Mucosa of stomach (tissue), 1 donor: ENCODE data around the gene NELFB.

Experiments used
- H3K27me3 ChIP-seq: one replicate; pipeline ENCODE4 v1.7.0; 2013; ENCODE audit warnings: mild to moderate bottlenecking, low read length; ENCODE audit not compliant: control insufficient read depth, insufficient read depth
- H3K36me3 ChIP-seq: one replicate; pipeline ENCODE4 v1.7.0; 2013; ENCODE audit warnings: low read length; ENCODE audit not compliant: control insufficient read depth, insufficient read depth
- H3K4me1 ChIP-seq: one replicate; pipeline ENCODE4 v1.7.0; 2013; ENCODE audit warnings: mild to moderate bottlenecking, low read length; ENCODE audit not compliant: control insufficient read depth, insufficient read depth
- H3K4me3 ChIP-seq: one replicate; pipeline ENCODE4 v1.7.0; 2013; ENCODE audit warnings: low read length
- H3K9ac ChIP-seq: one replicate; pipeline ENCODE4 v1.7.0; 2013; ENCODE audit warnings: mild to moderate bottlenecking, low read length, moderate library complexity
- H3K9me3 ChIP-seq: one replicate; pipeline ENCODE4 v1.7.0; 2013; ENCODE audit warnings: mild to moderate bottlenecking, low read length, moderate library complexity; ENCODE audit not compliant: control insufficient read depth
- donor health status: Pancreatic carcinoma.

Gene NELFB

DNA sequence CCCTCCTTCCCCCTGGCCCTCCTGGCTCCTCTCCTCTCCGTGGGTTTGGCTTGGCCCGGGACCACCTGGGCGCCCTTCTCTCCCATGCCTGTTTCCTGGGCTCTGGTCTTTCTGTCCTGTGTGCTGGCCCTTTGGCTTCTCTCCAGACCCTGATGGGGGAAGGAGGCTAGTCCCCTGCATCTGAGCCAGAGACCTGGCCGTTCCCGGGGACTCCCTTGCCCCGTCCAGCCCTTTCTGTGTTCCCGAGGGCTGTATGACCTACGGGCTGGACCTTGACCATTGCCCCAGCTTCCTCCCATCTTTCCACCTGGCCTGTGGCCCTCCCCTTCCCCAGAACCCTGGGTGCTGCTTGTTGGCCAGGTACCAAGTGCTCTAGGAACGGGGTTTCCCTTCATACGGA, 8.4 kb downstream of the NELFB start:
- H3K27me3 ChIP-seq, result no peaks in the 10 kb centered on the region
- peaks cover 8% of the 10 kb centered on the region for H3K4me1 ChIP-seq
- no peaks in the 10 kb centered on the region for H3K9me3 ChIP-seq
- no peak overlapping the region for H3K4me3 ChIP-seq
- no peak overlapping the region for H3K9ac ChIP-seq
- H3K36me3 ChIP-seq, result peaks cover 4% of the 10 kb centered on the region

DNA sequence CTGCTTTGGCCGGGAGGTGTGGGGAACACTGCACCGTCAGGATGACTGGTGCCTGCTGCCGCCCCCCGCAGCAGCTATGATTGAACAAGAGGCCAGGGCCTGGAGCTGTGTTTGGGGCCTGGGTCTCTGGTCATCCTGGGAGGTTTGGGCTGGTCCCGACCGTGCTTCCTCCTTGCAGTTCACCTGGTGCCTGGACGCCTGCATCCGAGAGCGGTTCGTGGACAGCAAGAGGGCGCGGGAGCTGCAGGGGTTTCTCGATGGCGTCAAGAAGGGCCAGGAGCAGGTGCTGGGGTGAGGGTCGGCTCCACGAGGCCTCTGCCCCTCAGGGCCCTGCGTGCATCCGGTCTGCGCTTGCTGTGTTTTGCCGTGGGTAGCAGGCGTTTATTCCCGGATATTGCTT, 8.9 kb downstream of the NELFB start:
- Histone ChIP-seq H3K9ac (no peak overlapping the region), H3K9me3 (no peaks in the 10 kb centered on the region), H3K4me1 (peaks cover 13% of the 10 kb centered on the region), H3K4me3 (no peak overlapping the region), H3K27me3 (no peaks in the 10 kb centered on the region), H3K36me3 (peaks cover 4% of the 10 kb centered on the region)

DNA sequence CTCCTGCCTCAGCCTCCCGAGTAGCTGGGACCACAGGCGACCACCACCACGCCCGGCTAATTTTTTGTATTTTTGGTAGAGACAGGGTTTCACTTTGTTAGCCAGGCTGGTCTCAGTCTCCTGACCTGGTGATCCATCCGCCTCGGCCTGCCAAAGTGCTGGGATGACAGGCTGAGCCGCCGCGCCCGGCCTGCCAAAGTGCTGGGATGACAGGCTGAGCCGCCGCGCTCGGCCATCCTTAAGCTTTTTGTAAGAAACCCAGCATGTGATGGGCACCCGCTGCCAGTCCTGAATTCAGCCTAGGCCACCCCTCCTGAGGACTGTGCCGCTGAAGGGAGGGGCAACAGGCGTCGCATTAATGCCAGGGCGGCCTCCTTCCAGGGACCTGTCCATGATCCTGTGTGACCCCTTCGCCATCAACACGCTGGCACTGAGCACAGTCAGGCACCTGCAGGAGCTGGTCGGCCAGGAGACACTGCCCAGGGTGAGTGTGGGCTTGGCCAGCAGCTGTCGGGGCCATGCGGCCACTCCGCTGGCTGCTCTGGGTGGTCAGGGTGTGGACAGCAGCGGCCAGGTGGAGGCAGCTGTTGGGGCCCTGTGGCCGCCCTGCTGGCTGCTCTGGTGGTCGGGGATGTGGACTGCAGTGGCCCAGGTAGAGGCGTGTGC, 10.5 kb downstream of the NELFB start:
- H3K36me3 ChIP-seq, result peaks cover 4% of the 10 kb centered on the region
- H3K9me3 ChIP-seq, result no peaks in the 10 kb centered on the region
- H3K4me3 ChIP-seq, result no peak overlapping the region
- no peak overlapping the region for H3K9ac ChIP-seq
- peaks cover 22% of the 10 kb centered on the region for H3K4me1 ChIP-seq
- H3K27me3 ChIP-seq, result no peaks in the 10 kb centered on the region

DNA sequence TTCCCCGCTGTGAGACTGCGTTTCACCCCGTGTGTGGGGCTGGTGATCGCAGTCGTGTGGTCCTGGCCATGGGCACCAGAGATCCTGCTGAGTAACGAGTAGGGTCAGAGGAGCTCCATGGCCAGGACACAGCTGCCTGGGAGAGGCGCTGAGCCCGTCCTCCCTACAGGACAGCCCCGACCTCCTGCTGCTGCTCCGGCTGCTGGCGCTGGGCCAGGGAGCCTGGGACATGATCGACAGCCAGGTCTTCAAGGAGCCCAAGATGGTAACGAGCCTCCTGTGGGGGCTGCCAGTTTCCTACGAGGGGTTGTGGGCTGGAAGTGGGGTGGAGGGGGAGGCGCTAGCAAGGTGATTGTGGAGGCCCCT, 11.0 kb downstream of the NELFB start:
- peaks cover 4% of the 10 kb centered on the region for H3K36me3 ChIP-seq
- no peaks in the 10 kb centered on the region for H3K27me3 ChIP-seq
- peaks cover 22% of the 10 kb centered on the region for H3K4me1 ChIP-seq
- H3K4me3 ChIP-seq, result no peak overlapping the region
- H3K9me3 ChIP-seq, result no peaks in the 10 kb centered on the region
- no peak overlapping the region for H3K9ac ChIP-seq

DNA sequence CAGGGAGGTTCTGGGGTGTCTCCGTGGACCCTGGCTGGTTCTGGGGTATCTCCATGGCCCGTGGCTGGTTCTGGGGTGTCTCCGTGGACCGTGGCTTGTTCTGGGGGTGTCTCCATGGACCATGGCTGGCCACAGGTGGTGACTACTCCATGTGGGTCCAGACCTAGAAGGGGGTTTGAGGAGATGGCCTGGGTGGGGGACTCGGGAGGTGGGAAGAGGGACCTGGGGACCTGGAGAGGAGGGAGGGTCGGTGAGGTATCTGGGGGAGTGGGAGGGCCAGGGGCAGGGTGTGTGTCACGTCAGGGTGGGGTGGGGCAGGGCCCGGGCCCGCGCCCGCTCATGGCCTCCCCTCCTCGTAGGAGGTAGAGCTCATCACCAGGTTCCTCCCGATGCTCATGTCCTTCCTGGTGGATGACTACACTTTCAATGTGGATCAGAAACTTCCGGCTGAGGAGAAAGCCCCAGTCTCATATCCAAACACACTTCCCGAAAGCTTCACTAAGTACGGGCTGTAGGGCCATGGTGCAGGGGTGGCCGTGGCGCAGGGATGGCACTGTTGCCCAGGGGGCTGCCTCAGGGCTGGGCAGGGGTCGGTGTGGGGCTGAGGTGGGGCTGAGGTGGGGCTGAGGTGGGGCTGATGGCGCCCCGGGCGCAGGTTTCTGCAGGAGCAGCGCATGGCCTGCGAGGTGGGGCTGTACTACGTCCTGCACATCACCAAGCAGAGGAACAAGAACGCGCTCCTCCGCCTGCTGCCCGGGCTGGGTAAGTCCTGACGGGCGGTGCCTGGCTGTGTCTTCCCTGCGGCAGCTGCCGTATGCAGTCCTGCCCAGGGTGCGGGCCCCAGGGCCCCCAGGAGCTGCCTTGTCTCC, 11.7 kb downstream of the NELFB start:
- H3K27me3 ChIP-seq, result no peaks in the 10 kb centered on the region
- no peak overlapping the region for H3K4me3 ChIP-seq
- H3K9me3 ChIP-seq, result no peaks in the 10 kb centered on the region
- peaks cover 22% of the 10 kb centered on the region for H3K4me1 ChIP-seq
- peaks cover 5% of the 10 kb centered on the region for H3K36me3 ChIP-seq
- H3K9ac ChIP-seq, result no peak overlapping the region

DNA sequence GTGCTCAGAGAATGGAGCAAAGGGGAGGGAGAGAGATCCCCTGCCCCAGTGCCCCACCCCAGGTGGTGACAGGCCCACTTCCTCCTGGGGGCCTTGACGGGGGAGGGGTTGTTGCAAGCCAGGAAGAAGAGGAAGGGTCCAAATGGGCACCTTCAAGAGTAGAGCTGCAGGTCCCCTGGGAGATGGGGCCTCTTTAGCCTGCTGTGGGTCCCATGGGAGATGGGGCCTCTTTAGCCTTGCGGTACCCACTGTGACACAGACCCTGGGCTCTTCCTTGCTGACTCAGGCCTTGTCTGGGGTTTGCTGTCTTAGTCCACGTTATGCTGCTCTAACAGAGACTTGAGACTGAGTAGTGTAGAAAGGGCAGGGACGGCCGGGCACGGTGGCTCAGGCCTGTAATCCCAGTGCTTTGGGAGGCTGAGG, 12.8 kb downstream of the NELFB start:
- no peak overlapping the region for H3K9ac ChIP-seq
- no peaks in the 10 kb centered on the region for H3K9me3 ChIP-seq
- peaks cover 22% of the 10 kb centered on the region for H3K4me1 ChIP-seq
- peaks cover 10% of the 10 kb centered on the region for H3K36me3 ChIP-seq
- H3K27me3 ChIP-seq, result no peaks in the 10 kb centered on the region
- no peak overlapping the region for H3K4me3 ChIP-seq

DNA sequence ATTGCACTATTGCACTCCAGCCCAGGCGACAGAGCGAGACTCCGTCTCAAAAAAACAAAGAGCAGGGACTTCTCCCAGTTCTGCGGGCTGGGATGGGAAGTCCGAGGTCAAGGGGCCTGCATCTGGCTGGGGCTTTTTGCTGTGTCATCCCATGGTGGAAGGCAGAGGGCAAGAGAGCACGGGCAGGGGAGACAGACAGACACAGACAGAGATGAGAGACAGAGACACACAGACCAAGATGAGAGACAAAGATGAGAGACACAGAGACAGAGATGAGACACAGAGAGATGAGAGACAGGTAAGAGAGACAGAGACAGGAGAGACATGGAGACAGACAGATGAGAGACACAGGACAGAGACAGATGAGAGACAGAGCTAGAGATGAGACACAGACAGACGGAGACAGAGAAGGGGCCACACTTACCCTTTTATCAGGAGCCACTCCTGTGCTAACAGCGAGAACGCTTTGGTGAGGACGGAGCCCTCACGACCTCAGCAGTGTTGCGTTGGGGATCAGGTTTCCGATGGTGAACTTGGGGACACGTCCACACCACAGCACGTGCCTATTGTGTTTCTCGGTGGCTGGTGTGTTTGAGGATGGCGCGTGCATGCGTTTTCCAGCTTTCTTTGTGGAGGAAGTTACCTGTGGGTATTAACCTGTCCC, 13.5 kb downstream of the NELFB start:
- H3K27me3 ChIP-seq, result no peaks in the 10 kb centered on the region
- peak overlapping the region; percentile 7 for H3K9ac ChIP-seq
- peaks cover 7% of the 10 kb centered on the region for H3K36me3 ChIP-seq

DNA sequence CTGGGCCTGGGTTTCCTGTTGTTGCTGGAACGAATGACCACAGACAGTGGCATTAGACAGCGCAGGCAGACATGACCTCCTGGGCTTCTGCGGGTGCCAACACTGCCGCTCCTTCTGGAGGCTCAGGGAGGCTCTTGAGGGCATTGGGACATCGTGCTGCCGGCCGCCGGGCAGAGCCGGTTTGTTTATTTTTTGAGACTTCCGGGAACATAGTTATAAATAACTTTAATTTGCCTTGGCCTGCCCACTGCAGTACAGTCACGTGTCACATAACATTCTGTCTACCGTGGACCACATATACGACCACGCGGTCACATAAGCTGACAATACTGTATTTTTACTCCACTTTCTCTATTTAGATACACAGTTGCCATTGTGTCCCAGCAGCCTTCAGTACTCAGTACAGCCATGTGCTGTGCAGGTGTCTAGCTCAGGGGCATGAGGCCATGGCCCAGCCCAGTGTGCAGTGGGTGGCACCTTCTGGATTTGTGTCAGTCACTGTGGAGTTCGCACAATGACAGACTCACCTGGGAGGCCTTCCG, 14.2 kb downstream of the NELFB start:
- Histone ChIP-seq H3K4me1 (peaks cover 29% of the 10 kb centered on the region), H3K4me3 (no peak overlapping the region), H3K36me3 (peaks cover 6% of the 10 kb centered on the region)

More for the DNA sequence above, 13.5 kb downstream of the NELFB start:
- Histone ChIP-seq H3K4me1 (peaks cover 23% of the 10 kb centered on the region), H3K9me3 (no peaks in the 10 kb centered on the region), H3K4me3 (no peak overlapping the region)

DNA sequence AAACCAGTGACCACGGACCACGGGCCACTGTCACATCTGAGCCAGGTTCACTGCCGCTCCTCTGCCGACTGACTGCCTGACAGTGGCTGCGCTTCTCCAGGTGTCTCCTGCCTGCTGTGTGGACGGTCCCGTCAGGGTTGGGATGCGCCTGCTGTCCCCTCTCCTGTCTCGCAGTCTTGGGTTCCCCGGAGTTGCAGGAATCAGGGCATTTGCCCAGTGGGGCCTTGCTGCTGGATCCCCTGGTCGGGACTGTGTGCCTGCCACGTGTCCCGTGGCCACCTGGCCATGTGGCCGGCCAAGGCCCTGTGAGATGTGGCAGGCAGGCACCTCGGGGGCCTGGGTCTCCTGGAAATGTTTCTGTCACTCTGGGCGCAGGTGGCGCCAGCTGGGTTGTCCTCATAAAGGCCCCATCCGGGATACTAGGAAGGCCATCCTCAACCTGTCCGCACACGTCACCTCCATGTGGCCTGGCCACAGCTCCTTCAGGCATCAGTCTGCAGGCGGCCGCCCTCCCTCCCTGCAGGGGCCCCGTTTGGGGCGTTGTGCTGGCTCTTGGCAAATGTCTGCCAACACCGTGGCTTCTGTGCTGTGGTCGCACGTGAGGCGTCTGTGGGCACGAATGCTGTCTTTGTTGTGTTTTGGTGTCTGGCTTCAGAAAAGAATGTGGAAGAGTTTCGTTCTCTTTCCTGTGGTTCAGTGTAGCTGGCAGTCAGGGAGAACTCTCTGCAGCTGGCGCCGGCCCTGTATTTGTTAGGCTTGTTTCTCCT, 16.0 kb downstream of the NELFB start:
- peaks cover 6% of the 10 kb centered on the region for H3K36me3 ChIP-seq
- H3K27me3 ChIP-seq, result no peaks in the 10 kb centered on the region
- peaks cover 45% of the 10 kb centered on the region for H3K4me1 ChIP-seq
- no peak overlapping the region for H3K9ac ChIP-seq
- H3K4me3 ChIP-seq, result no peak overlapping the region
- H3K9me3 ChIP-seq, result no peaks in the 10 kb centered on the region

More for the DNA sequence above, 14.2 kb downstream of the NELFB start:
- Histone ChIP-seq H3K9ac (peak overlapping the region; percentile 7), H3K9me3 (no peaks in the 10 kb centered on the region), H3K27me3 (no peaks in the 10 kb centered on the region)

DNA sequence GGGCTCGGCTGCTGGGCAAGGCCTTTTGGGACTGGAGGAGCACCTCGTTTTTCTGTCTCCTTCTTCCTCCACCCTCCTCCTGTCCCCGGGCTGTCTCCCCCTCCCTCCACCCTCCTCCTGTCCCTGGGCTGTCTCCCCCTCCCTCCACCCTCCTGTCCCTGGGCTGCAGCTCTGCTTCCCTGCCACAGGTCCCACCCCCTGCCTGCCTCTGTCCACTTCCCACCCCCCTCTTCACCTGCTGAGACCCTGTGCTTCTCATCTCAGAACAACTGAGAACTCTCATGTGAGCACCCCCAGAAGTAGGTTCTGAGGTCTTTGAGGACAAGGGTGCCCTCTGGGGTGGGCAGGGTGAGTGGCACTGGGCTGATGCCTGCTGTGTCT, 16.6 kb downstream of the NELFB start:
- H3K36me3 ChIP-seq, result peaks cover 6% of the 10 kb centered on the region
- H3K9me3 ChIP-seq, result no peaks in the 10 kb centered on the region
- H3K4me1 ChIP-seq, result peaks cover 51% of the 10 kb centered on the region
- H3K4me3 ChIP-seq, result no peak overlapping the region
- no peak overlapping the region for H3K9ac ChIP-seq
- H3K27me3 ChIP-seq, result no peaks in the 10 kb centered on the region

DNA sequence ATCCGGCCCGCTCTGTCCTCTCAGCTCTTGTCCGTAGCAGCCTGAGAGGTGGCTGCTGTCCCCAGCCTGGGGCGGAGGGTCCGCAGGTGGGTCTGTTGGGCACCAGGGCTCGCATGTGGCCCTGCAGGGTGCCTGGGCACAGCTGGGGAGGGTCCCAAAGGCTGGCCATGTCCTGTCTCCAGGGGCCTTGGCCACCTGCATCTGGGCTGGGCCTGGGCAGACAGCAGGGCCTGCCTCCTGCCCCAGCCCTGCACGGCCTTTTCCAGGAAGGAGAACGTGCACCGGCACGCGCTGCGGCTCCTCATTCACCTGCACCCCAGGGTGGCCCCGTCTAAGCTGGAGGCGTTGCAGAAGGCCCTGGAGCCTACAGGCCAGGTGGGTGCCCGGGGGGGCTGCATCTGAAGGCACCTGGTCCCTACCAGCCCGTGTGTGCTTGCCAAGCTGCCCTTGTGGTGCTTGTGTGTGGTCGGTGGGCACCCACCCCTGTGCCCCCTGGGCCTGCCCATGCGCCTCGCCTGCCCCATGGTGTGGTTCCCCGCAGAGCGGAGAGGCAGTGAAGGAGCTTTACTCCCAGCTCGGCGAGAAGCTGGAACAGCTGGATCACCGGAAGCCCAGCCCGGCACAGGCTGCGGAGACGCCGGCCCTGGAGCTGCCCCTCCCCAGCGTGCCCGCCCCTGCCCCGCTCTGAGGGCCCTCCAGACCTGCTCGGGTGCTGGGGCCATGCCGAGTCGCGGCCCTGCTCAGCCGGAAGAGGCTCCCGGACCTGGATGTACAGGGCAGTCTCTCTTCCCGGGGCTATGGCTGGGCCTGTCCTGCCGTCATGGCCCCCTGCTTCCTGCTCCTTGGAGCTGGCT, 17.3 kb downstream of the NELFB start:
- H3K9ac ChIP-seq, result no peak overlapping the region
- H3K4me1 ChIP-seq, result peaks cover 58% of the 10 kb centered on the region
- H3K27me3 ChIP-seq, result no peaks in the 10 kb centered on the region
- H3K9me3 ChIP-seq, result no peaks in the 10 kb centered on the region
- peaks cover 6% of the 10 kb centered on the region for H3K36me3 ChIP-seq
- H3K4me3 ChIP-seq, result no peak overlapping the region
